ENCODE measurements around the gene PSORS1C2. TPM values are rescaled to one million over a fixed set of nuclear protein-coding genes. Genes with fewer than 3 reads are reported as not detected.
"Not testable (repeated sequence)": the region's sequence is repeated elsewhere in the genome, so short reads cannot be mapped to it uniquely, and the experiment has no call there.

The PSORS1C2 gene
- 1.2 TPM for polyA plus RNA-seq (2013, experiment 1 of 2)
- polyA plus RNA-seq (2013, experiment 2 of 2): 0.95 TPM

DNA sequence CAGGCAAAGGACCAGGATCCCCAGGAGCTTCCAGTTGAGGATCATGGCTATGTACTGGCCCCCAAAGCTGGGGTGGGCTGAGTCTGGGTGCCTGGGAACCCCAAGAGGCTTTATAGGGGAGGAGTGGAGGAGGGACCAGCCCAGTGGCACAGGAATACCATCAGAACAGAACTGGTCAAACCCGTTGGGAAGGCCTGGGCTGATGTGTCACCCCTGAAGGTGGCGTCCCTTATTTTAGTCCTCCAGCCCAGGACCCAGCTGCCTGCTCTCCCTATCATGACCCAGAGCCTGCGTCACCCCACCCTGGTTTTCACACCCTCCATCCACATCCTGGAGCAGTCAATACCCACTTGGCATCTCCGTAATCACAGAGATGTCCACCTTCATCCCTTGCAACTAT, at the start of gene PSORS1C2:
Gene PSORS1C2, minus strand, starts transcription at position 85 of the 400 bp plus-strand sequence. Its CDS starts 40 bp downstream, at position 45.
- no peaks in the 10 kb centered on the region for H3K27me3 ChIP-seq (ENCODE audit: insufficient read depth, low read length)
- no peak within 1 kb of the TSS for H3K4me3 ChIP-seq (ENCODE audit: low read length)
- peaks cover 14% of the 10 kb centered on the region for H3K36me3 ChIP-seq (ENCODE audit: insufficient read depth, low read length)
- no peaks in the 10 kb centered on the region for H3K9me3 ChIP-seq (ENCODE audit: insufficient read depth, low read depth, low read length)
- 88% methylated on average over 4 of the region's 4 CpGs for WGBS
- H3K27ac ChIP-seq (ENCODE audit: low read depth, low read length): no peak within 1 kb of the TSS; the same call in 1 of the 2 replicates
- no peak within 1 kb of the TSS for H3K9ac ChIP-seq (ENCODE audit: low read depth, low read length)
- peaks cover 17% of the 10 kb centered on the region; the same call in 1 of the 2 replicates for H3K4me1 ChIP-seq (ENCODE audit: insufficient read depth, low read length)

DNA sequence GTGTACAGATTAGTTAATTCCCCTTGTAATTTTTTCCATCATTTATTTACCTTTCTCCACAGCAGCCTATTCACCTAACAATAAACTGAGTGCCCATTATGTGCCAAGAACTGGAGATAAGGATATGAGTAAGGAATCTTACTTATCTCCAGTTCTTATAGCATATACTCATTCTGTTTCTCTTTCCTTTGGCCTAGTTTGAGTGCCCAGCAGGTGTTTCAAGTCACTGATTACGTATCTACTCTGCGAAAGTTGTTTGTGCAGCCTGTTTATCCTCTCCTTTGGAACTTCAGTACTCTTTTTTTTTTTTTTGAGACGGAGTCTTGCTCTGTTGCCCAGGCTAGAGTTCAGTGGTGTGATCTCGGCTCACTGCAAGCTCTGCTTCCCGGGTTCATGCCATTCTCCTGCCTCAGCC, 48.9 kb upstream of the PSORS1C2 start:
- Histone ChIP-seq H3K27me3 (ENCODE audit: insufficient read depth, low read length) (no peaks in the 10 kb centered on the region), H3K9me3 (ENCODE audit: insufficient read depth, low read depth, low read length) (no peaks in the 10 kb centered on the region), H3K4me1 (ENCODE audit: insufficient read depth, low read length) (peaks cover 5% of the 10 kb centered on the region), H3K27ac (ENCODE audit: low read depth, low read length) (no peak overlapping the region), H3K4me3 (ENCODE audit: low read length) (no peak overlapping the region), H3K9ac (ENCODE audit: low read depth, low read length) (no peak overlapping the region), H3K36me3 (ENCODE audit: insufficient read depth, low read length) (no peaks in the 10 kb centered on the region)
- WGBS: 90% methylated on average over 5 of the region's 5 CpGs

DNA sequence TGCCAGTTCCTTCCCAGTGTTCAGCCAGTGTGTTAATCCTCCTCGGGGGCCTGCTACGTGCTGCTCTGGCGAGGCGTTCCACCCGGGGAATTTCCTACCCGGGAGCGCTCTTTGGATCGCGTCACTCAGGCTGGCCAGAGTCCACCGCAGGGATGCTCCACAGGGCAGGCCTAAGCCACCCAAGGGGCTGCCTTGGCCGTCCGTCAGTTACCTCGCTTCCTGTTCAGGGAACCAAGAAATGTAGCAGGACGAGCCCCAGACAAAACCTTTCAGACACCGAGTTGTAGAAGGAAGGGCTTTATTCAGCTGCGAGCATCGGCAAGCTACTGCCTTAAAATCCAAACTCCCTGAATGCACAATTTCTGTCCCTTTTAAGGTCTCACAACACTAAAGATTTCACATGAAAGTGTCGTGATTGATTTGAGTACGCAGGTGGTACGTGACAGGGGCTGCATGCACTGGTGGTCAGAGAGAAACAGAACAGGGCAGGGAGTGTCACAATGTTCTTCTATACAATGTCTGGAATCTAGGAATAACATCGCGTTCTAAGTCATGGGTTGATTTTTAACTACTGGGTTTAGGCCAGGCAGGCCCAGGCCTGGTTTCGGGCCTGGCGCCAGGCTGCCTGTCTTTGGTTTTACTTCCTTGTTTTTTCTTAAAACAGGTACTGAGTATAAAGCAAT, 47.3 kb upstream of the PSORS1C2 start:
- Histone ChIP-seq H3K9me3 (ENCODE audit: insufficient read depth, low read depth, low read length) (no peaks in the 10 kb centered on the region), H3K36me3 (ENCODE audit: insufficient read depth, low read length) (no peaks in the 10 kb centered on the region), H3K4me1 (ENCODE audit: insufficient read depth, low read length) (peaks cover 5% of the 10 kb centered on the region), H3K27ac (ENCODE audit: low read depth, low read length) (no peak overlapping the region), H3K27me3 (ENCODE audit: insufficient read depth, low read length) (no peaks in the 10 kb centered on the region), H3K9ac (ENCODE audit: low read depth, low read length) (no peak overlapping the region), H3K4me3 (ENCODE audit: low read length) (no peak overlapping the region)
- 91% methylated on average over 24 of the region's 24 CpGs for WGBS

- not testable (repeated sequence) for H3K27me3 ChIP-seq (ENCODE audit: insufficient read depth, low read length); H3K4me1 ChIP-seq (ENCODE audit: insufficient read depth, low read length); H3K36me3 ChIP-seq (ENCODE audit: insufficient read depth, low read length); H3K27ac ChIP-seq (ENCODE audit: low read depth, low read length); H3K4me3 ChIP-seq (ENCODE audit: low read length); H3K9me3 ChIP-seq (ENCODE audit: insufficient read depth, low read depth, low read length); H3K9ac ChIP-seq (ENCODE audit: low read depth, low read length)
- 93% methylated on average over 4 of the region's 4 CpGs for WGBS
Observed at GRCh38 chr6:31185695-31186051, 46.8 kb upstream of the PSORS1C2 start.

GRCh38 chr6:31183859-31184258, 45.0 kb upstream of the PSORS1C2 start:
- not testable (repeated sequence) for H3K4me3 ChIP-seq (ENCODE audit: low read length); H3K27ac ChIP-seq (ENCODE audit: low read depth, low read length); H3K9ac ChIP-seq (ENCODE audit: low read depth, low read length); H3K36me3 ChIP-seq (ENCODE audit: insufficient read depth, low read length); H3K9me3 ChIP-seq (ENCODE audit: insufficient read depth, low read depth, low read length); H3K27me3 ChIP-seq (ENCODE audit: insufficient read depth, low read length); H3K4me1 ChIP-seq (ENCODE audit: insufficient read depth, low read length)
- WGBS: 63% methylated on average over 6 of the region's 6 CpGs

DNA sequence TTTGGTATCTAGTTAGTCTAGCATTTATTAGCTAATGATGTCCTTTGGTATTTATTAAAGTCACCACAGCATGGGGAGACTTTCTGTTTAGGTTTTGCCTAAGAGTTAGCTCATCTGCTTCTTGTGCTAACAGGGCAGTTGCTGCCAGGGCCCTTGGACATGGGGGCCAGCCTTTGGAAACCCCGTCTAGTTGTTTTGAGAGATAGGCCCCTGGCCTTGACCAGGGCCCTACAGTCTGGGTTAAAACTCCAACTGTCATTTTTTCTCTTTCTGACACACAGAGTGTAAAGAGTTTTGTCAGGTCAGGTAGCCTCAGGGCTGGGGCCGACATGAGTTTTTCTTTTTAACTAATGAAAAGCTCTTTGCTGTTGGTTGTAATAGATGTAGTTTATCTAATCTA, 44.4 kb upstream of the PSORS1C2 start:
- not testable (repeated sequence) for H3K27ac ChIP-seq (ENCODE audit: low read depth, low read length); H3K4me3 ChIP-seq (ENCODE audit: low read length); H3K9ac ChIP-seq (ENCODE audit: low read depth, low read length); H3K27me3 ChIP-seq (ENCODE audit: insufficient read depth, low read length); H3K36me3 ChIP-seq (ENCODE audit: insufficient read depth, low read length); H3K9me3 ChIP-seq (ENCODE audit: insufficient read depth, low read depth, low read length)
- H3K4me1 ChIP-seq (ENCODE audit: insufficient read depth, low read length): peaks cover 10% of the 10 kb centered on the region
- 86% methylated on average over 1 of the region's 2 CpGs for whole genome bisulfite sequencing

- H3K4me1 ChIP-seq (ENCODE audit: insufficient read depth, low read length): peaks cover 10% of the 10 kb centered on the region
- WGBS: 92% methylated on average over 26 of the region's 26 CpGs
- no peaks in the 10 kb centered on the region for H3K27me3 ChIP-seq (ENCODE audit: insufficient read depth, low read length)
- no peak overlapping the region for H3K4me3 ChIP-seq (ENCODE audit: low read length)
- no peaks in the 10 kb centered on the region for H3K36me3 ChIP-seq (ENCODE audit: insufficient read depth, low read length)
- no peak overlapping the region for H3K27ac ChIP-seq (ENCODE audit: low read depth, low read length)
- H3K9ac ChIP-seq (ENCODE audit: low read depth, low read length): no peak overlapping the region
- no peaks in the 10 kb centered on the region for H3K9me3 ChIP-seq (ENCODE audit: insufficient read depth, low read depth, low read length)
Observed at GRCh38 chr6:31180500-31180899, 41.6 kb upstream of the PSORS1C2 start.

GRCh38 chr6:31179896-31180295, 41.0 kb upstream of the PSORS1C2 start:
- H3K27me3 ChIP-seq (ENCODE audit: insufficient read depth, low read length): no peaks in the 10 kb centered on the region
- H3K4me1 ChIP-seq (ENCODE audit: insufficient read depth, low read length): peaks cover 15% of the 10 kb centered on the region
- no peak overlapping the region for H3K4me3 ChIP-seq (ENCODE audit: low read length)
- H3K9ac ChIP-seq (ENCODE audit: low read depth, low read length): no peak overlapping the region
- H3K27ac ChIP-seq (ENCODE audit: low read depth, low read length): no peak overlapping the region
- H3K36me3 ChIP-seq (ENCODE audit: insufficient read depth, low read length): no peaks in the 10 kb centered on the region
- 96% methylated on average over 8 of the region's 8 CpGs for WGBS
- H3K9me3 ChIP-seq (ENCODE audit: insufficient read depth, low read depth, low read length): no peaks in the 10 kb centered on the region

GRCh38 chr6:31179042-31179386, 40.1 kb upstream of the PSORS1C2 start:
- no peak overlapping the region for H3K9ac ChIP-seq (ENCODE audit: low read depth, low read length)
- H3K27ac ChIP-seq (ENCODE audit: low read depth, low read length): no peak overlapping the region
- H3K36me3 ChIP-seq (ENCODE audit: insufficient read depth, low read length): no peaks in the 10 kb centered on the region
- H3K27me3 ChIP-seq (ENCODE audit: insufficient read depth, low read length): no peaks in the 10 kb centered on the region
- H3K4me1 ChIP-seq (ENCODE audit: insufficient read depth, low read length): peaks cover 17% of the 10 kb centered on the region
- no peaks in the 10 kb centered on the region for H3K9me3 ChIP-seq (ENCODE audit: insufficient read depth, low read depth, low read length)
- H3K4me3 ChIP-seq (ENCODE audit: low read length): no peak overlapping the region
- WGBS: 92% methylated on average over 4 of the region's 4 CpGs

- H3K9me3 ChIP-seq (ENCODE audit: insufficient read depth, low read depth, low read length): no peaks in the 10 kb centered on the region
- no peaks in the 10 kb centered on the region for H3K36me3 ChIP-seq (ENCODE audit: insufficient read depth, low read length)
- 94% methylated on average over 6 of the region's 8 CpGs for WGBS
- no peak overlapping the region for H3K27ac ChIP-seq (ENCODE audit: low read depth, low read length)
- H3K4me3 ChIP-seq (ENCODE audit: low read length): no peak overlapping the region
- H3K27me3 ChIP-seq (ENCODE audit: insufficient read depth, low read length): no peaks in the 10 kb centered on the region
- peaks cover 21% of the 10 kb centered on the region for H3K4me1 ChIP-seq (ENCODE audit: insufficient read depth, low read length)
- H3K9ac ChIP-seq (ENCODE audit: low read depth, low read length): no peak overlapping the region
Observed at GRCh38 chr6:31178143-31179041, 39.5 kb upstream of the PSORS1C2 start.

DNA sequence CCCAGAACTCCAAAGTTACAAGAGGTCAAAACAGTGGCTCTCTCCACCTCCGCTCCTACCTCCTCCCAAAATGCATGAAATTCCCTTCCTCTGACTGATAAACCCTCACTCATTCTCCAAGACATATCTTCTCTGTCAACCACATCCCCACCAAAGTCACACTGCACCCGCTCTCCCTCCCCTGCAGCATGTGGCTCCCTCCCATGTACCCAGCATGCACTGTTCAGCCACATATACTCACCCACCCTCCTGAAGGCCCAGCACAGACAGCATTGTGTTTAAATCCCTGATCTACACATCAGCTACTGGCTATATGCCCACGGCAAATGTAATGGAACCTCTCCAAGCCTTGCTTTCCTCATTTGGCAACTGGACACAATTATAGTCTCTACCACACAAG, 37.1 kb upstream of the PSORS1C2 start:
- no peak overlapping the region for H3K27ac ChIP-seq (ENCODE audit: low read depth, low read length)
- H3K4me1 ChIP-seq (ENCODE audit: insufficient read depth, low read length): peaks cover 35% of the 10 kb centered on the region
- no peaks in the 10 kb centered on the region for H3K9me3 ChIP-seq (ENCODE audit: insufficient read depth, low read depth, low read length)
- H3K36me3 ChIP-seq (ENCODE audit: insufficient read depth, low read length): no peaks in the 10 kb centered on the region
- no peak overlapping the region for H3K4me3 ChIP-seq (ENCODE audit: low read length)
- H3K27me3 ChIP-seq (ENCODE audit: insufficient read depth, low read length): peaks cover 2% of the 10 kb centered on the region; the same call in 1 of the 2 replicates
- 91% methylated on average over 3 of the region's 3 CpGs for WGBS
- H3K9ac ChIP-seq (ENCODE audit: low read depth, low read length): no peak overlapping the region

Measured in HUES64 (cell line).